AG04450 (cell line): ENCODE results near the gene TMEM45B. TPM values are rescaled to one million over a fixed set of nuclear protein-coding genes. Genes with fewer than 3 reads are reported as not detected.
"Not testable (repeated sequence)": the region's sequence is repeated elsewhere in the genome, so short reads cannot be mapped to it uniquely, and the experiment has no call there.

Source experiments
- CTCF ChIA-PET: fragments of 300-600, 350-600 bp; formaldehyde crosslinking; extraction: SDS; loops from one replicate; lab custom pipeline; 2022; ENCODE audit warnings: antibody characterized with exemption, inconsistent platforms; lab: Charles Lee
- POLR2A ChIA-PET: fragments of 350-600 bp; formaldehyde crosslinking; extraction: SDS; loops from one replicate; lab custom pipeline; 2021; ENCODE audit warnings: antibody characterized with exemption, inconsistent platforms; lab: Yijun Ruan, JAX
- DNase-seq: peaks from one replicate; pipeline ENCODE4 v3.0.0-alpha.2; 2011; ENCODE audit warnings: low read depth, low spot score
- H3K27ac ChIP-seq: one replicate; pipeline ENCODE4 v1.5.1; 2012; ENCODE audit warnings: low read depth, low read length, control low read depth
- H3K27me3 ChIP-seq: one replicate; pipeline ENCODE4 v1.6.0; 2012; ENCODE audit warnings: low read length; ENCODE audit not compliant: control insufficient read depth, insufficient read depth
- H3K4me3 ChIP-seq: 2 replicates; pipeline ENCODE4 v1.5.1; 2011; ENCODE audit warnings: mild to moderate bottlenecking, low read depth, low read length, control low read depth
- H3K9me3 ChIP-seq: 2 replicates; pipeline ENCODE4 v1.5.1; 2012; ENCODE audit warnings: low read length; ENCODE audit not compliant: control insufficient read depth, insufficient read depth
- polyA plus RNA-seq: library from polyadenylated mRNA; depleted of rRNA; stranded (reverse); fragments of >200 nt; gene quantifications from 2 replicates; pipeline ENCODE4 v1.2.3, GENCODE V29; 2011
- TF ChIP-seq, protein P1 (sequence below): IDR thresholded peaks from 2 replicates; pipeline ENCODE4 v1.5.1; 2011; ENCODE audit warnings: low read depth, low read length, control low read depth, inconsistent platforms

TMEM45B gene
- polyA plus RNA-seq, 1 experiment, result not detected

- TF ChIP-seq, protein P1, sequence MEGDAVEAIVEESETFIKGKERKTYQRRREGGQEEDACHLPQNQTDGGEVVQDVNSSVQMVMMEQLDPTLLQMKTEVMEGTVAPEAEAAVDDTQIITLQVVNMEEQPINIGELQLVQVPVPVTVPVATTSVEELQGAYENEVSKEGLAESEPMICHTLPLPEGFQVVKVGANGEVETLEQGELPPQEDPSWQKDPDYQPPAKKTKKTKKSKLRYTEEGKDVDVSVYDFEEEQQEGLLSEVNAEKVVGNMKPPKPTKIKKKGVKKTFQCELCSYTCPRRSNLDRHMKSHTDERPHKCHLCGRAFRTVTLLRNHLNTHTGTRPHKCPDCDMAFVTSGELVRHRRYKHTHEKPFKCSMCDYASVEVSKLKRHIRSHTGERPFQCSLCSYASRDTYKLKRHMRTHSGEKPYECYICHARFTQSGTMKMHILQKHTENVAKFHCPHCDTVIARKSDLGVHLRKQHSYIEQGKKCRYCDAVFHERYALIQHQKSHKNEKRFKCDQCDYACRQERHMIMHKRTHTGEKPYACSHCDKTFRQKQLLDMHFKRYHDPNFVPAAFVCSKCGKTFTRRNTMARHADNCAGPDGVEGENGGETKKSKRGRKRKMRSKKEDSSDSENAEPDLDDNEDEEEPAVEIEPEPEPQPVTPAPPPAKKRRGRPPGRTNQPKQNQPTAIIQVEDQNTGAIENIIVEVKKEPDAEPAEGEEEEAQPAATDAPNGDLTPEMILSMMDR, result peak; percentile 30; the same call in 1 of the 2 replicates
- ChIA-PET CTCF (interaction anchor here (0.7 to 1.4 kb wide), 3 partner anchors 19 to 137 kb away, joined by 3 to 5 read pairs (median 4); no protein-coding TSS in a partner anchor), POLR2A (no interaction called here)
- no peak overlapping the region for H3K4me3 ChIP-seq
- H3K27me3 ChIP-seq, result peaks cover 10% of the 10 kb centered on the region
- no peak for DNase-seq
- no peak overlapping the region for H3K27ac ChIP-seq
- no peaks in the 10 kb centered on the region for H3K9me3 ChIP-seq
These were observed 30.1 kb upstream of the TMEM45B start for GRCh38 chr11:129785383-129786111.

GRCh38 chr11:129786112-129786416 is 29.6 kb upstream of the TMEM45B start:
- POLR2A ChIA-PET, result not testable (repeated sequence)

DNA sequence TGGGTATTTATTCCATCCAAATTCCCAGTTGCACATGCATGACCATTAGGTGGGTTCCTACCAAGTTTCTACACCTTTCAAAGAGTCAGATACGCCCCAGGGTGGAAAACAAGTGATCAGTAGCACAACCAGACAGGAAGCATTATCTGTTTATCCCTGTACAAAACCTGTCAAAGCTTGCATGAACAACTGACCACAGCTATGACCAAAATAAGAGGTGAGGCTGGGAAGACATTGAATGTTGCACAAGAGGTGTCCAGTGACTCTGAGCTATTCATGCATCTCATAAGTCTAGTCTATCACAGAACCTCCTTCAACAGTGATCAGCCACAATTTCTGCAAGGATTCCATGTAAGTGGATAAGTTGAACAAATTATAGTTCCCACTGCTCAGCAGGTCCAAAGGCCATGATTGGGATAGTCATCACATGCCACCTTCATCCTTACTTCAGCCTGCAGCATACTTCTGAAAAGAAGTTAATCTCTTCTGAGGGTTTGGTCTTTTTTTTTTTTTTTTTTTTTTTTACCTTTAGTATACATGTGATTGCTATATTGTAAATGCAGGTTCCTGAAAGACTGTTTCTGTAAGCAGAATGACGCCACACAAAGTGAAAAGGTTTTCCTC is 28.0 kb upstream of the TMEM45B start:
- TF ChIP-seq, protein P1, result no peak
- H3K9me3 ChIP-seq, result no peaks in the 10 kb centered on the region
- no peak for DNase-seq
- H3K27ac ChIP-seq, result no peak overlapping the region
- no peak overlapping the region for H3K4me3 ChIP-seq
- CTCF ChIA-PET, result interaction anchor here (1.2 to 1.6 kb wide), 2 partner anchors 37 to 345 kb away, joined by 4 to 5 read pairs; no protein-coding TSS in a partner anchor
- POLR2A ChIA-PET, result no interaction called here
- peaks cover 10% of the 10 kb centered on the region for H3K27me3 ChIP-seq

More at GRCh38 chr11:129786112-129786416, 29.6 kb upstream of the TMEM45B start:
- CTCF ChIA-PET, result interaction anchor here (1.4 kb wide), 1 partner anchor 89 kb away, joined by 4 read pairs; no protein-coding TSS in a partner anchor
- not testable (repeated sequence) for H3K9me3 ChIP-seq, H3K4me3 ChIP-seq, DNase-seq, H3K27ac ChIP-seq
- H3K27me3 ChIP-seq, result peaks cover 10% of the 10 kb centered on the region

DNA sequence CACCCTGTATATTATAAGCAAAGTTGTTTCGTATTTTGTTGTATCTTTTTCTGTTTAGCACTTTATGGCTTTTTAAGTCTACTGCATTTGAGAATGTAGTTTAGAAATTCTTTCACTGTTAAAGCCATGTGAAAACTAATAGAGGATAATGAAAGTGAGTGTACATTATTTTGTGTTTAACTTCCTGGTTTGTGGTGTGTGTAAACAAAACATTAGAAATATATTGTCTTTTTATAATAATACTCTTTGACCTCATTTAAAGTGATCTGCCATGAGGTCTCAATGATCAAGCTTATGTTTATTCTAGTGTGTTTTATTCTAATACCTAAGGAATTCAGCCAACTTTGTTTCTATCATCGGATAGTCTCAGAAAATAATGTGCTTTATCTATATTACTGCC is 27.4 kb upstream of the TMEM45B start:
- CTCF ChIA-PET, result interaction anchor here (1.2 to 1.6 kb wide), 2 partner anchors 38 to 344 kb away, joined by 4 to 5 read pairs; no protein-coding TSS in a partner anchor
- no peak overlapping the region for H3K27ac ChIP-seq
- POLR2A ChIA-PET, result no interaction called here
- no peak overlapping the region for H3K4me3 ChIP-seq
- H3K9me3 ChIP-seq, result no peaks in the 10 kb centered on the region
- H3K27me3 ChIP-seq, result peaks cover 8% of the 10 kb centered on the region
- DNase-seq, result no peak
- TF ChIP-seq, protein P1, result no peak

DNA sequence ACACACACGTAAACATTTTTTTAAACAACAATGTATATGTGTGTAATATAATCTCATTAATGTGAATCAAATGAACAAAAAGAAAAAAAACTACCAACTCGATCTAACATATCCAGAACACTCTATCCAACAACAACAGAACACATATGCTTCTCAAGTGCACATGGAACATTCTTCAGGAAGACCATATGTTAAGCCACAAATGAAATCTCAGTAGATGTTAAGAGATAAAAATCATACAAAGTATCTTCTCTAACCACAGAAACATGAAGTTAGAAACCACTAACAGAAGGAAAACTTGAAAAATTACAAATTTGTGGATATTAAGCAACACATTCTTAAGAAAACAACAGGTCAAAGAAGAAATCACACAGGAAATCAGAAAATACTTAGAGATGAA is 25.5 kb upstream of the TMEM45B start:
- ChIA-PET POLR2A (no interaction called here), CTCF (no interaction called here)
- H3K27me3 ChIP-seq, result peaks cover 6% of the 10 kb centered on the region
- no peak overlapping the region for H3K4me3 ChIP-seq
- H3K27ac ChIP-seq, result no peak overlapping the region
- peaks cover 3% of the 10 kb centered on the region for H3K9me3 ChIP-seq
- DNase-seq, result no peak
- TF ChIP-seq, protein P1, result no peak
